GM12872 (cell line): ENCODE results near the gene GALNT7.

Experiments used
- CTCF ChIP-seq: IDR thresholded peaks from 3 replicates; pipeline ENCODE4 v1.5.1; 2011; ENCODE audit warnings: low read depth, mild to moderate bottlenecking, low read length, moderate library complexity; ENCODE audit not compliant: insufficient read depth

GALNT7 gene

GRCh38 chr4:173265751-173266150, 97.1 kb downstream of the GALNT7 start:
- no peak for TF ChIP-seq CTCF

GRCh38 chr4:173267711-173268110, 99.1 kb downstream of the GALNT7 start:
- no peak for TF ChIP-seq CTCF

GRCh38 chr4:173269280-173269679, 100.7 kb downstream of the GALNT7 start:
- TF ChIP-seq CTCF = no peak

- TF ChIP-seq CTCF = no peak
These were observed 101.9 kb downstream of the GALNT7 start for GRCh38 chr4:173270312-173271027.

GRCh38 chr4:173272314-173272713, 103.7 kb downstream of the GALNT7 start:
- TF ChIP-seq CTCF = no peak

- TF ChIP-seq CTCF = no peak
These were observed 104.4 kb downstream of the GALNT7 start for GRCh38 chr4:173272996-173273395.

GRCh38 chr4:173273941-173274340, 105.3 kb downstream of the GALNT7 start:
- no peak for TF ChIP-seq CTCF

GRCh38 chr4:173274744-173275143, 106.1 kb downstream of the GALNT7 start:
- TF ChIP-seq CTCF = no peak
